HepG2 (cell line): ENCODE measurements around the gene RALY. TPM values are rescaled to one million over a fixed set of nuclear protein-coding genes. Genes with fewer than 3 reads are reported as not detected.

Source experiments
- BRD4 ChIP-seq: sonication (generic); formaldehyde crosslinking; IDR thresholded peaks from 2 replicates; pipeline ENCODE4 v1.4.0; 2020; ENCODE audit warnings: missing genetic modification reagents
- GFI1 ChIP-seq: sonication (generic); formaldehyde crosslinking; IDR thresholded peaks from 2 replicates; pipeline ENCODE4 v1.5.0; 2020; ENCODE audit warnings: missing genetic modification reagents, mild to moderate bottlenecking, borderline replicate concordance
- HOXA7 ChIP-seq: sonication (generic); formaldehyde crosslinking; IDR thresholded peaks from 2 replicates; pipeline ENCODE4 v1.8.1; 2022; ENCODE audit warnings: mild to moderate bottlenecking, missing genetic modification reagents, moderate library complexity
- KDM5A ChIP-seq: fragments of 200-600 bp; sonication (generic); IDR thresholded peaks from 2 replicates; pipeline ENCODE4 v1.7.0; 2018; ENCODE audit warnings: antibody characterized with exemption, mild to moderate bottlenecking, low read length, borderline replicate concordance
- PITX1 ChIP-seq: sonication (generic); formaldehyde crosslinking; IDR thresholded peaks from 2 replicates; pipeline ENCODE4 v1.5.1; 2020; ENCODE audit warnings: mild to moderate bottlenecking, missing genetic modification reagents
- REPIN1 ChIP-seq: sonication (generic); formaldehyde crosslinking; IDR thresholded peaks from 2 replicates; pipeline ENCODE4 v1.8.0; 2022; ENCODE audit warnings: missing genetic modification reagents, low read depth, mild to moderate bottlenecking, borderline replicate concordance
- RFX1 ChIP-seq: fragments of 450-650 bp; IDR thresholded peaks from 2 replicates; pipeline ENCODE4 v1.6.1; 2017
- SMC3 ChIP-seq: IDR thresholded peaks from 2 replicates; pipeline ENCODE4 v1.6.1; 2011; ENCODE audit warnings: low read length, improper control_type of control experiment
- STAG1 ChIP-seq: sonication (generic); formaldehyde crosslinking; IDR thresholded peaks from 2 replicates; pipeline ENCODE4 v1.4.0; 2020; ENCODE audit warnings: missing genetic modification reagents
- TBX2 ChIP-seq: sonication (generic); formaldehyde crosslinking; IDR thresholded peaks from 2 replicates; pipeline ENCODE4 v1.5.0; 2020; ENCODE audit warnings: missing genetic modification reagents, mild to moderate bottlenecking, borderline replicate concordance
- THAP11 ChIP-seq: IDR thresholded peaks from 2 replicates; pipeline ENCODE4 v1.6.1; 2016; ENCODE audit warnings: missing biosample characterization, missing genetic modification reagents
- ZBTB20 ChIP-seq: sonication (generic); formaldehyde crosslinking; IDR thresholded peaks from 2 replicates; pipeline ENCODE4 v1.8.1; 2023; ENCODE audit warnings: missing genetic modification reagents, low read depth, mild to moderate bottlenecking, borderline replicate concordance
- ZBTB40 ChIP-seq, 2 experiments: fragments of 450-650 bp in 1 of 2; sonication (generic) in 1 of 2; formaldehyde crosslinking in 1 of 2; IDR thresholded peaks; 2 replicates each; pipeline versions ENCODE4 v1.6.1 to v1.8.0; 2016 to 2022; ENCODE audit warnings: antibody characterized with exemption in 1 of 2, mild to moderate bottlenecking in 1 of 2, missing genetic modification reagents in 1 of 2
- ZFYVE20 ChIP-seq: sonication (generic); formaldehyde crosslinking; IDR thresholded peaks from 2 replicates; pipeline ENCODE4 v1.8.0; 2023; ENCODE audit warnings: low read depth, mild to moderate bottlenecking, moderate library complexity, missing genetic modification reagents, borderline replicate concordance
- ZNF382 ChIP-seq: sonication (generic); formaldehyde crosslinking; IDR thresholded peaks from 2 replicates; pipeline ENCODE4 v1.5.0; 2020; ENCODE audit warnings: missing genetic modification reagents, mild to moderate bottlenecking, borderline replicate concordance
- ZNF550 ChIP-seq: sonication (generic); formaldehyde crosslinking; IDR thresholded peaks from 2 replicates; pipeline ENCODE4 v1.4.0; 2020; ENCODE audit warnings: mild to moderate bottlenecking, missing genetic modification reagents, borderline replicate concordance
- ZNF558 ChIP-seq: sonication (generic); formaldehyde crosslinking; IDR thresholded peaks from 2 replicates; pipeline ENCODE4 v1.9.0; 2022; ENCODE audit warnings: mild to moderate bottlenecking, missing genetic modification reagents, borderline replicate concordance
- ZNF737 ChIP-seq: sonication (generic); formaldehyde crosslinking; IDR thresholded peaks from 2 replicates; pipeline ENCODE4 v1.5.0; 2020; ENCODE audit warnings: missing genetic modification reagents, mild to moderate bottlenecking, borderline replicate concordance
- polyA plus RNA-seq, 8 experiments: library from polyadenylated mRNA; depleted of rRNA in 3 of 8; stranded (reverse) in 7 of 8; unstranded in 1 of 8; fragments of >200 nt; fragmentation: Illumina TruSeq in 4 of 8; extraction: Trizol in 4 of 8; gene quantifications; 2 replicates each; pipeline versions ENCODE4 v1.2.1 to v1.2.3, GENCODE V29; 2011 to 2016; ENCODE audit warnings: low read depth in 4 of 8, missing spikeins in 1 of 8, mixed read lengths in 1 of 8; ENCODE audit not compliant: insufficient read depth in 1 of 8
- total RNA-seq, 5 experiments: library from RNA; depleted of rRNA; stranded (reverse); fragments of >200 nt; fragmentation: Illumina TruSeq; extraction: Trizol; gene quantifications; 2 replicates each; pipeline ENCODE4 v1.2.3, GENCODE V29; 2016; ENCODE audit warnings: low read depth in 1 of 5
- TF ChIP-seq, protein P1 (sequence below): sonication (generic); formaldehyde crosslinking; IDR thresholded peaks from 2 replicates; pipeline ENCODE4 v1.4.0; 2020; ENCODE audit warnings: missing genetic modification reagents

Gene RALY
- total and polyA plus RNA-seq, 2 of the 13 experiments (the other 11 are each of a cell fraction or from before 2014, with no cell fraction given): 178 to 186 TPM

DNA sequence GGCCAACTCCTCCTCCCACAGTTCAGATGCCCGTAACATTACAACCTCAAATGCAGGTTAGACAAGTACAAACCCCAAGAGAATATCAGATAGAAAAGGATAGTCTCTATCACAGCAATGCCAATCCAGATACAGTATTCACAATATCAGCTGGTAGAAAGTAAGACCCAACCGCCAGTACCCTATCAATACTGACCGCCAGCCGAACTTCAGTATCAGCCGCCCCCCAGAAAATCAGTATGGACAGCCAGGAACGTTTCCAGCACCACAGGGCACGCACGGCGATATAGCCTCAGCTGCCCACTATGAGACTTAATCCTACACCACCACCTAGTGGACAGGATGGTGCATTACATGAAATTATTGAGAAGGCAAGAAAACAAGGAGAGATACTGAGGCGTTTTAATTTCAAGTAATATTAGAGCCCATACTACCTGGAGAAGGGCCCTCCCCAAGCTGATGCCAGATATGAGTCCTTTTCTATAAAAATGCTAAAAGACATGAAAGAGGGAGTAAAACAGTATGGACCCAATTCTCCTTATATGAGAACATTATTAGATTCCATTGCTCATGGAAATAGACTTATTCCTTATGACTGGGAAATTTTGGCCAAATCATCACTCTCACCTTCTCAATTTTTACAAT lies 135.9 kb downstream of the RALY start (continued):
- TF ChIP-seq ZBTB40 (IDR thresholded peaks at IDR 0.05): no peak
- TF ChIP-seq ZBTB40 (CRISPR knock-in tag; IDR thresholded peaks at IDR 0.05): no peak
- no peak for TF ChIP-seq ZBTB20
- peak; percentile 65; the same call in 1 of the 2 replicates for TF ChIP-seq PITX1 (CRISPR knock-in tag)
- TF ChIP-seq KDM5A: peak; percentile 28; the same call in 1 of the 2 replicates
- peak; percentile 57; the same call in 1 of the 2 replicates for TF ChIP-seq REPIN1 (CRISPR knock-in tag)
- TF ChIP-seq GFI1 (CRISPR knock-in tag): 0 out of 2 replicates have a peak, but pooled peaks have one; percentile 15
- TF ChIP-seq HOXA7 (CRISPR knock-in tag): no peak
- TF ChIP-seq ZFYVE20 (CRISPR knock-in tag): no peak
- no peak for TF ChIP-seq ZNF558
- peak; percentile 72 for TF ChIP-seq THAP11 (CRISPR knock-in tag)
- TF ChIP-seq, protein P1, sequence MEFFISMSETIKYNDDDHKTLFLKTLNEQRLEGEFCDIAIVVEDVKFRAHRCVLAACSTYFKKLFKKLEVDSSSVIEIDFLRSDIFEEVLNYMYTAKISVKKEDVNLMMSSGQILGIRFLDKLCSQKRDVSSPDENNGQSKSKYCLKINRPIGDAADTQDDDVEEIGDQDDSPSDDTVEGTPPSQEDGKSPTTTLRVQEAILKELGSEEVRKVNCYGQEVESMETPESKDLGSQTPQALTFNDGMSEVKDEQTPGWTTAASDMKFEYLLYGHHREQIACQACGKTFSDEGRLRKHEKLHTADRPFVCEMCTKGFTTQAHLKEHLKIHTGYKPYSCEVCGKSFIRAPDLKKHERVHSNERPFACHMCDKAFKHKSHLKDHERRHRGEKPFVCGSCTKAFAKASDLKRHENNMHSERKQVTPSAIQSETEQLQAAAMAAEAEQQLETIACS: no peak
- TF ChIP-seq ZNF737: no peak
- no peak for TF ChIP-seq ZNF382
- TF ChIP-seq RFX1: no peak
- TF ChIP-seq BRD4 (CRISPR knock-in tag): no peak
- TF ChIP-seq SMC3: peak; percentile 98
- TF ChIP-seq TBX2 (CRISPR knock-in tag): no peak
- TF ChIP-seq STAG1 (CRISPR knock-in tag): peak; percentile 98
- no peak for TF ChIP-seq ZNF550 (CRISPR knock-in tag)
